Body of pancreas (tissue), 4 donors: ENCODE results near the gene BICRA. TPM values are rescaled to one million over a fixed set of nuclear protein-coding genes. Genes with fewer than 3 reads are reported as not detected.

Source experiments
- ATAC-seq: fragments of 150-250 bp; one replicate; pipeline ENCODE4 v1.9.1; 2016
- DNase-seq, 4 donors: peaks; one replicate each; pipeline ENCODE4 v3.0.0-alpha.2; 2019
- H3K27ac ChIP-seq, 4 donors: fragments of 200-600 bp; sonication (generic); 1 replicate in 3 of 4; 2 replicates in 1 of 4; pipeline versions ENCODE4 v1.5.1 to v1.6.1; 2016 to 2019; ENCODE audit warnings: mild to moderate bottlenecking in 1 of 4, mixed read lengths in 1 of 4, moderate library complexity in 1 of 4
- H3K27me3 ChIP-seq, 2 donors: fragments of 200-600 bp; sonication (generic); one replicate each; pipeline ENCODE4 v1.6.0; 2016; ENCODE audit warnings: mild to moderate bottlenecking in 1 of 2
- H3K36me3 ChIP-seq, 2 donors: fragments of 200-600 bp; sonication (generic); replicated peaks in 1 of 2; 2 replicates each; pipeline ENCODE4 v1.5.1; 2016; ENCODE audit warnings: low read depth in 2 of 2; ENCODE audit not compliant: insufficient read depth in 1 of 2
- H3K4me1 ChIP-seq: fragments of 200-600 bp; sonication (generic); one replicate; pipeline ENCODE4 v1.6.0; 2016
- H3K4me3 ChIP-seq, 2 donors: fragments of 200-600 bp; sonication (generic); 1 replicate in 1 of 2; 2 replicates in 1 of 2; pipeline ENCODE4 v1.5.1; 2016 to 2019
- H3K9me3 ChIP-seq, 3 donors: fragments of 200-600 bp; sonication (generic); 1 replicate in 2 of 3; 2 replicates in 1 of 3; pipeline ENCODE4 v1.5.1; 2016
- CTCF ChIP-seq, 7 experiments: fragments of 450-650 bp in 4 of 7; fragments of 200-600 bp in 3 of 7; sonication (generic) in 3 of 7; IDR thresholded peaks; one replicate each; pipeline ENCODE4 v1.5.1; 2016 to 2019; ENCODE audit warnings: antibody characterized with exemption in 7 of 7
- POLR2A ChIP-seq, 3 donors: fragments of 450-650 bp; IDR thresholded peaks; one replicate each; pipeline ENCODE4 v1.6.1; 2016; ENCODE audit warnings: antibody characterized with exemption in 3 of 3, mild to moderate bottlenecking in 2 of 3
- WGBS, 2 donors: methylation state at CpG; one replicate each; pipeline ENCODE4 v1.1.5; 2017; 5-methylcytosine and 5-hydroxymethylcytosine counted together
- intact Hi-C: fragments of 100-400 bp; cut with DNase I; formaldehyde crosslinking; loops from one replicate; pipeline ENCODE4 v1.15.1; 2023
- total RNA-seq, 2 donors: library from RNA; depleted of rRNA; stranded (reverse); fragments of >200 nt; gene quantifications; one replicate each; pipeline ENCODE4 v1.1.0, GENCODE V29; 2016

The BICRA gene
- total RNA-seq, 2 donors from 2014 or later: 2.6 to 26.4 TPM

DNA sequence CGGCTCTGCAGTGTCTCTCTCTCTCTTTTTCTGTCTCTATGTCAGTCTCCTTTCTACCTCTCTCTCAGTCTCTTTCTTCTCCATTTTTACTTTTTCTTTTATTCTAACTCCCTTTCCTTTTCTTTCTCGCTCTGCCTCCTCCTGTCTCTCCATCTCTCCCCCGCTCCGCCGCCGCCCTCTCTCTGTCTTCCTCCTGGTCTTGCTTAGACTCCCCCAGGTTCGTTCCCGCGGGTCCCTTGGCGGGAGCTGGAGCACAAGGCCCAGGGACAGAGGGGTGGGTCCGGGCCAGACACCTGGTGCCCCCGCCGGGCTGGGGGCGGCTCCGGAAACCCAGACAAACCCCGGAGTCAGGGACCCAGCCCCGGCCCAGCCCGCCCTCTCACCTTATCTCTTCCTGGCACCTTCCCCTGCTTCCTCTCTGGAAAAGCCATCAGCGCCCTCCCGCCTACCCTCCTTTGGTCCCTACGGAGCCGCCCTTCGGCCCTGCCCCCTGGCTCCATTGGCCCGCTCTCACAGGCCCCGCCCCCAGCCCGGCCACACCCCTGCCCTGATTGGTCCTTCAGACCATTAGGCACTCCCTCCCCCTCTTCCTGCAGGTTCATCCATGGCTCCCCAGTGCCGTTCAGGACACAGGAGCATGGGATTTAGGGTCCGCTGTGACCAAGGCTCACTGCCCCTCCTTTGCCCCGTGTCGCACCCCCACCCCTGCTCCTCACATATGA lies 121.0 kb downstream of the BICRA start:
- no peaks in the 10 kb centered on the region for H3K9me3 ChIP-seq
- H3K27me3 ChIP-seq: no peaks in the 10 kb centered on the region
- no peak overlapping the region for H3K4me3 ChIP-seq
- peaks cover 32% of the 10 kb centered on the region for H3K4me1 ChIP-seq
- 13 to 30% methylated on average over 24 to 30 of the region's 30 CpGs for WGBS, 2 donors
- ATAC-seq (peak; percentile 87), DNase-seq (peak; percentile 89 to 93 (median 92))
- intact Hi-C loops: no loop called here
- peak overlapping the region; percentile 71 to 84 (median 82) for H3K27ac ChIP-seq
- H3K36me3 ChIP-seq: no peaks in the 10 kb centered on the region
- TF ChIP-seq CTCF (IDR thresholded peaks at IDR 0.05) (no peak), POLR2A (IDR thresholded peaks at IDR 0.05) (peak in 1 of 3 donors; percentile 11)

DNA sequence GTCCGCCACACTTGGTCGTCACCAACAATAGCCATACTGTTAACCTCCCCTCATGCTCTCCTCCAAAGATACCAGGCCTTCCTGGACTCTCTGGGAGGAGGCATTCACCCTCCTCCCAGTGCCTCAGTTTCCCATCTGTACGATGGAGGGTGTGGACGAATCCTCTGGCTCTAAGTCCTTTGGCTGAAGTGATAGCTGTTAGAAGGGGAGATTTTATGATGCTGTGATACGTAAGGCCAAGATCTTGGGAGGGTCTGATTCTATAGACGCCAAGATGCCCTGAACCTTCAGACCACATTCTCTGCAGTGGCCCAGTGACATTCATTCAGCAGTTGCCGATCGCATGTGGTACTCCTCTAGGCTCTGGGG lies 121.6 kb downstream of the BICRA start:
- ATAC-seq (no peak), DNase-seq (no peak)
- intact Hi-C loops: no loop called here
- Histone ChIP-seq H3K36me3 (no peaks in the 10 kb centered on the region), H3K4me3 (no peak overlapping the region), H3K4me1 (peaks cover 32% of the 10 kb centered on the region), H3K27ac (peak overlapping the region; percentile 71 to 84 (median 82)), H3K9me3 (no peaks in the 10 kb centered on the region), H3K27me3 (no peaks in the 10 kb centered on the region)
- WGBS, 2 donors: 78 to 87% methylated on average over 7 to 8 of the region's 8 CpGs
- no peak for TF ChIP-seq CTCF (IDR thresholded peaks at IDR 0.05)
- TF ChIP-seq POLR2A (IDR thresholded peaks at IDR 0.05): no peak

DNA sequence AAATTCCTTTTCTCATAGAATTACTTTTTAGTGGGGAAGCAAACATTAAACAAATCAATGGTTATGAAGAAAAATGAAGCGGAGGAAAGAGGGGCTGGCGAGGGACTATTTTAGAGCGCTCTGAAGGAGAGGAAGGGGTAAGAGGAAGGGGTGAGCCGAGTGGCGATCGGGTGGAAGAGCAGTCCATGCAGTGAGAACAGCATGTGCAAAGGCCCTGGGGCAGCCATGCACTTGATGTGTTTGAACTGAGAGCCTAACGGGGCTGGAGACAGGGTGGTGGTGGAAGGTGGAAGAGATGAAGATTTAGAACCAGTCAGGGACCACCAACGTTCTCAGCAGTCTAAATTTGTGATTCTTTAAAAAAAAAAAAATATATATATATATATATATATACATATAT lies 122.0 kb downstream of the BICRA start:
- TF ChIP-seq POLR2A (IDR thresholded peaks at IDR 0.05): no peak
- TF ChIP-seq CTCF (IDR thresholded peaks at IDR 0.05): no peak
- H3K4me3 ChIP-seq: no peak overlapping the region
- H3K9me3 ChIP-seq: no peaks in the 10 kb centered on the region
- H3K4me1 ChIP-seq: peaks cover 32% of the 10 kb centered on the region
- H3K36me3 ChIP-seq: no peaks in the 10 kb centered on the region
- H3K27me3 ChIP-seq: no peaks in the 10 kb centered on the region
- ATAC-seq: no peak
- DNase-seq: no peak
- intact Hi-C loops: no loop called here
- 85 to 95% methylated on average over 8 of the region's 8 CpGs for whole genome bisulfite sequencing, 2 donors
- H3K27ac ChIP-seq: peak overlapping the region in 3 of 4 donors; percentile 80 to 84 (median 84)

GRCh38 chr19:47735131-47735530 lies 126.2 kb downstream of the BICRA start:
- TF ChIP-seq CTCF (IDR thresholded peaks at IDR 0.05) (no peak), POLR2A (IDR thresholded peaks at IDR 0.05) (no peak)
- Histone ChIP-seq H3K27me3 (no peaks in the 10 kb centered on the region), H3K4me3 (no peak overlapping the region), H3K27ac (no peak overlapping the region), H3K36me3 (peaks cover 0 to 2% of the 10 kb centered on the region in 2 donors), H3K9me3 (no peaks in the 10 kb centered on the region), H3K4me1 (peaks cover 6% of the 10 kb centered on the region)
- intact Hi-C loops: no loop called here
- DNase-seq (no peak), ATAC-seq (no peak)
- WGBS, 2 donors: 86 to 87% methylated on average over 4 of the region's 4 CpGs
